ENCODE data around the gene MCF2L2.

Gene MCF2L2

GRCh38 chr3:183360971-183361624, 67.3 kb downstream of the MCF2L2 start:
- no peak for DNase-seq (ENCODE audit: low spot score)
- in situ Hi-C loops (cut with MboI; ENCODE audit: low pct_unique_long_range_greater_than_20kb, low sequenced_read_pairs, unreplicated experiment): no loop called here
- TF ChIP-seq CTCF (IDR thresholded peaks at IDR 0.05; ENCODE audit: extremely low read depth, insufficient read depth, missing control alignments): no peak

- no peak for DNase-seq (ENCODE audit: low spot score)
- in situ Hi-C loops (cut with MboI; ENCODE audit: low pct_unique_long_range_greater_than_20kb, low sequenced_read_pairs, unreplicated experiment): no loop called here
- TF ChIP-seq CTCF (IDR thresholded peaks at IDR 0.05; ENCODE audit: extremely low read depth, insufficient read depth, missing control alignments): no peak
Measured at GRCh38 chr3:183359036-183359435, 69.4 kb downstream of the MCF2L2 start.

GRCh38 chr3:183357564-183358079, 70.8 kb downstream of the MCF2L2 start:
- in situ Hi-C loops (cut with MboI; ENCODE audit: low pct_unique_long_range_greater_than_20kb, low sequenced_read_pairs, unreplicated experiment): no loop called here
- TF ChIP-seq CTCF (IDR thresholded peaks at IDR 0.05; ENCODE audit: extremely low read depth, insufficient read depth, missing control alignments): no peak
- no peak for DNase-seq (ENCODE audit: low spot score)

GRCh38 chr3:183356920-183357319, 71.5 kb downstream of the MCF2L2 start:
- in situ Hi-C loops (cut with MboI; ENCODE audit: low pct_unique_long_range_greater_than_20kb, low sequenced_read_pairs, unreplicated experiment): no loop called here
- TF ChIP-seq CTCF (IDR thresholded peaks at IDR 0.05; ENCODE audit: extremely low read depth, insufficient read depth, missing control alignments): no peak

GRCh38 chr3:183354874-183355273, 73.5 kb downstream of the MCF2L2 start:
- no peak for TF ChIP-seq CTCF (IDR thresholded peaks at IDR 0.05; ENCODE audit: extremely low read depth, insufficient read depth, missing control alignments)
- in situ Hi-C loops (cut with MboI; ENCODE audit: low pct_unique_long_range_greater_than_20kb, low sequenced_read_pairs, unreplicated experiment): no loop called here
- no peak for DNase-seq (ENCODE audit: low spot score)

More at GRCh38 chr3:183356920-183357319, 71.5 kb downstream of the MCF2L2 start:
- no peak for DNase-seq (ENCODE audit: low spot score)

GRCh38 chr3:183354325-183354831, 74.0 kb downstream of the MCF2L2 start:
- no peak for TF ChIP-seq CTCF (IDR thresholded peaks at IDR 0.05; ENCODE audit: extremely low read depth, insufficient read depth, missing control alignments)
- in situ Hi-C loops (cut with MboI; ENCODE audit: low pct_unique_long_range_greater_than_20kb, low sequenced_read_pairs, unreplicated experiment): no loop called here
- no peak for DNase-seq (ENCODE audit: low spot score)
